HG02763 (cell line): ENCODE data around the gene TMEM50B.
"Not testable (repeated sequence)": the region's sequence is repeated elsewhere in the genome, so short reads cannot be mapped to it uniquely, and the experiment has no call there.

ENCODE experiments used
- ATAC-seq: cut with Tn5 transposase; IDR thresholded peaks from one replicate; pipeline ENCODE4 v1.9.1; 2021; ENCODE audit warnings: mild to moderate bottlenecking, moderate library complexity; ENCODE audit not compliant: unreplicated experiment

TMEM50B gene

GRCh38 chr21:33432496-33432895, 47.3 kb downstream of the TMEM50B start:
- ATAC-seq, result no peak

- no peak for ATAC-seq
These were observed 48.9 kb downstream of the TMEM50B start for GRCh38 chr21:33430858-33431257.

- ATAC-seq, result no peak
These were observed 51.1 kb downstream of the TMEM50B start for GRCh38 chr21:33428669-33429068.

GRCh38 chr21:33427051-33427450, 52.7 kb downstream of the TMEM50B start:
- no peak for ATAC-seq

- ATAC-seq, result no peak
These were observed 53.9 kb downstream of the TMEM50B start for GRCh38 chr21:33425825-33426224.

GRCh38 chr21:33424214-33424613, 55.6 kb downstream of the TMEM50B start:
- ATAC-seq, result no peak

GRCh38 chr21:33421713-33422393, 57.9 kb downstream of the TMEM50B start:
- no peak for ATAC-seq

- no peak for ATAC-seq
These were observed 60.1 kb downstream of the TMEM50B start for GRCh38 chr21:33419538-33420123.

GRCh38 chr21:33418691-33419090, 61.1 kb downstream of the TMEM50B start:
- ATAC-seq, result no peak

- no peak for ATAC-seq
These were observed 64.8 kb downstream of the TMEM50B start for GRCh38 chr21:33414926-33415325.

- ATAC-seq, result no peak
These were observed 65.7 kb downstream of the TMEM50B start for GRCh38 chr21:33414068-33414467.

- peak; percentile 74 for ATAC-seq
These were observed 66.8 kb downstream of the TMEM50B start for GRCh38 chr21:33412832-33413519.

- ATAC-seq, result not testable (repeated sequence)
These were observed 67.3 kb downstream of the TMEM50B start for GRCh38 chr21:33412439-33412831.

- ATAC-seq, result no peak
These were observed 67.8 kb downstream of the TMEM50B start for GRCh38 chr21:33411949-33412430.

GRCh38 chr21:33406493-33406892, 73.3 kb downstream of the TMEM50B start:
- ATAC-seq, result no peak

- ATAC-seq, result no peak
These were observed 75.8 kb downstream of the TMEM50B start for GRCh38 chr21:33403786-33404585.

GRCh38 chr21:33403128-33403785, 76.5 kb downstream of the TMEM50B start, which contains the start of gene IFNGR2:
Gene IFNGR2, plus strand, starts transcription at chr21:33403413. Its CDS starts 131 bp downstream, at chr21:33403544.
- no peak for ATAC-seq

GRCh38 chr21:33402001-33402979, 77.5 kb downstream of the TMEM50B start:
- no peak for ATAC-seq

- ATAC-seq, result no peak
These were observed 78.2 kb downstream of the TMEM50B start for GRCh38 chr21:33401630-33401992.
